HEK293 (cell line): Measurements from ENCODE around the gene C4orf51.

Experiments used
- CTCF ChIA-PET: fragments of 350-600 bp; formaldehyde crosslinking; extraction: SDS; loops from one replicate; lab custom pipeline; 2021; ENCODE audit warnings: antibody characterized with exemption; lab: Yijun Ruan, JAX
- POLR2A ChIA-PET: fragments of 300-600 bp; formaldehyde crosslinking; extraction: SDS; loops from one replicate; lab custom pipeline; 2020; ENCODE audit warnings: antibody characterized with exemption, inconsistent platforms; lab: Yijun Ruan, JAX
- H3K27ac ChIP-seq: fragments of 200-500 bp; sonication (Bioruptor generic); 2 replicates; pipeline ENCODE4 v1.5.1; 2014; ENCODE audit warnings: low read depth, low read length, control low read depth, inconsistent platforms; ENCODE audit errors: extremely low read depth
- H3K36me3 ChIP-seq, 2 experiments: fragments of 200-500 bp in 1 of 2; sonication (Bioruptor generic) in 1 of 2; 1 replicate in 1 of 2; 2 replicates in 1 of 2; pipeline ENCODE4 v1.5.1; 2014 to 2017; ENCODE audit warnings: inconsistent platforms in 2 of 2, low read length in 2 of 2; ENCODE audit not compliant: control insufficient read depth in 2 of 2, insufficient read depth in 1 of 2
- H3K4me1 ChIP-seq: fragments of 200-500 bp; sonication (Bioruptor generic); 2 replicates; pipeline ENCODE4 v1.5.1; 2014; ENCODE audit warnings: mild to moderate bottlenecking, low read length, inconsistent platforms; ENCODE audit not compliant: control insufficient read depth, insufficient read depth
- H3K4me3 ChIP-seq: 2 replicates; pipeline ENCODE4 v1.5.1; 2011; ENCODE audit warnings: low read depth, mild to moderate bottlenecking, control low read depth, low read length, moderate library complexity
- H3K9me3 ChIP-seq: fragments of 200-500 bp; sonication (Bioruptor generic); 2 replicates; pipeline ENCODE4 v1.5.1; 2014; ENCODE audit warnings: low read depth, low read length, inconsistent platforms; ENCODE audit not compliant: control insufficient read depth, insufficient read depth
- GFI1B ChIP-seq: fragments of 450-650 bp; formaldehyde crosslinking; IDR thresholded peaks from 2 replicates; pipeline ENCODE4 v1.5.1; 2016; ENCODE audit warnings: missing biosample characterization, missing genetic modification characterization
- GLIS2 ChIP-seq: fragments of 450-650 bp; formaldehyde crosslinking; IDR thresholded peaks from 2 replicates; pipeline ENCODE4 v1.5.1; 2016; ENCODE audit warnings: missing biosample characterization, missing genetic modification characterization
- HOXD13 ChIP-seq: sonication (generic); formaldehyde crosslinking; IDR thresholded peaks from 2 replicates; pipeline ENCODE4 v1.8.0; 2022; ENCODE audit warnings: missing genetic modification reagents, borderline replicate concordance
- IKZF3 ChIP-seq: fragments of 450-650 bp; IDR thresholded peaks from 2 replicates; pipeline ENCODE4 v1.5.0; 2018; ENCODE audit warnings: missing biosample characterization, mild to moderate bottlenecking, missing genetic modification characterization, moderate library complexity
- MEIS1 ChIP-seq: sonication (generic); formaldehyde crosslinking; IDR thresholded peaks from 2 replicates; pipeline ENCODE4 v1.8.1; 2022; ENCODE audit warnings: missing genetic modification reagents, mild to moderate bottlenecking, borderline replicate concordance
- MZF1 ChIP-seq: fragments of 450-650 bp; formaldehyde crosslinking; IDR thresholded peaks from 2 replicates; pipeline ENCODE4 v1.5.1; 2017; ENCODE audit warnings: missing biosample characterization, missing genetic modification characterization, borderline replicate concordance
- SETDB1 ChIP-seq: IDR thresholded peaks from one replicate; pipeline ENCODE4 v1.6.1; 2017; ENCODE audit warnings: mild to moderate bottlenecking, low read length, moderate library complexity, mixed read lengths; ENCODE audit not compliant: insufficient read length
- SP3 ChIP-seq: fragments of 450-650 bp; formaldehyde crosslinking; IDR thresholded peaks from 2 replicates; pipeline ENCODE4 v1.5.1; 2016; ENCODE audit warnings: missing biosample characterization, missing genetic modification characterization
- TRIM28 ChIP-seq: IDR thresholded peaks from 2 replicates; pipeline ENCODE4 v1.6.1; 2011; ENCODE audit warnings: low read length, control low read depth, borderline replicate concordance
- ZBTB7A ChIP-seq: fragments of 450-650 bp; formaldehyde crosslinking; IDR thresholded peaks from 2 replicates; pipeline ENCODE4 v1.5.1; 2016; ENCODE audit warnings: low read depth, missing biosample characterization, missing genetic modification characterization
- ZBTB8A ChIP-seq: fragments of 450-650 bp; formaldehyde crosslinking; IDR thresholded peaks from 2 replicates; pipeline ENCODE4 v1.5.1; 2016; ENCODE audit warnings: missing biosample characterization, missing genetic modification characterization
- ZEB2 ChIP-seq: fragments of 450-650 bp; formaldehyde crosslinking; IDR thresholded peaks from 2 replicates; pipeline ENCODE4 v1.5.1; 2016; ENCODE audit warnings: missing biosample characterization, missing genetic modification characterization
- ZFP3 ChIP-seq: fragments of 450-650 bp; formaldehyde crosslinking; IDR thresholded peaks from 2 replicates; pipeline ENCODE4 v1.5.1; 2016; ENCODE audit warnings: low read depth, missing biosample characterization, missing genetic modification characterization
- ZNF2 ChIP-seq: fragments of 450-650 bp; formaldehyde crosslinking; IDR thresholded peaks from 2 replicates; pipeline ENCODE4 v1.5.1; 2016; ENCODE audit warnings: missing biosample characterization, missing genetic modification characterization
- ZNF211 ChIP-seq: fragments of 450-650 bp; formaldehyde crosslinking; IDR thresholded peaks from 2 replicates; pipeline ENCODE4 v1.5.1; 2016; ENCODE audit warnings: low read depth, missing biosample characterization, missing genetic modification characterization
- ZNF302 ChIP-seq: fragments of 450-650 bp; formaldehyde crosslinking; IDR thresholded peaks from 2 replicates; pipeline ENCODE4 v1.5.1; 2016; ENCODE audit warnings: missing biosample characterization, missing genetic modification characterization, low read depth
- ZNF311 ChIP-seq: fragments of 450-650 bp; formaldehyde crosslinking; IDR thresholded peaks from 2 replicates; pipeline ENCODE4 v1.5.1; 2017; ENCODE audit warnings: missing biosample characterization, missing genetic modification characterization, borderline replicate concordance
- ZNF48 ChIP-seq: fragments of 450-650 bp; formaldehyde crosslinking; IDR thresholded peaks from 2 replicates; pipeline ENCODE4 v1.5.1; 2016; ENCODE audit warnings: missing biosample characterization, missing genetic modification characterization
- ZNF624 ChIP-seq: fragments of 450-650 bp; formaldehyde crosslinking; IDR thresholded peaks from 2 replicates; pipeline ENCODE4 v1.5.1; 2017; ENCODE audit warnings: missing biosample characterization, missing genetic modification characterization
- ZNF670 ChIP-seq: fragments of 450-650 bp; formaldehyde crosslinking; IDR thresholded peaks from 2 replicates; pipeline ENCODE4 v1.5.1; 2016; ENCODE audit warnings: missing biosample characterization, missing genetic modification characterization, low read depth
- ZNF768 ChIP-seq: fragments of 450-650 bp; formaldehyde crosslinking; IDR thresholded peaks from 2 replicates; pipeline ENCODE4 v1.5.1; 2018; ENCODE audit warnings: missing biosample characterization, mild to moderate bottlenecking, missing genetic modification characterization
- ZNF792 ChIP-seq: fragments of 450-650 bp; formaldehyde crosslinking; IDR thresholded peaks from 2 replicates; pipeline ENCODE4 v1.5.1; 2016; ENCODE audit warnings: missing biosample characterization, missing genetic modification characterization
- ZNF830 ChIP-seq: fragments of 450-650 bp; IDR thresholded peaks from 2 replicates; pipeline ENCODE4 v1.5.0; 2018; ENCODE audit warnings: missing biosample characterization, missing genetic modification characterization, low read depth, mild to moderate bottlenecking, moderate library complexity
- TF ChIP-seq, protein P1 (sequence below): fragments of 450-650 bp; formaldehyde crosslinking; IDR thresholded peaks from 2 replicates; pipeline ENCODE4 v1.5.1; 2016; ENCODE audit warnings: missing biosample characterization, missing genetic modification characterization
- TF ChIP-seq, protein P2 (sequence below): fragments of 450-650 bp; formaldehyde crosslinking; IDR thresholded peaks from 2 replicates; pipeline ENCODE4 v1.5.1; 2016; ENCODE audit warnings: missing biosample characterization, missing genetic modification characterization
- TF ChIP-seq, protein P3 (sequence below): sonication (generic); formaldehyde crosslinking; IDR thresholded peaks from 2 replicates; pipeline ENCODE4 v1.8.1; 2022; ENCODE audit warnings: mild to moderate bottlenecking, moderate library complexity, missing genetic modification reagents
- TF ChIP-seq, protein P4 (sequence below): fragments of 450-650 bp; formaldehyde crosslinking; IDR thresholded peaks from 2 replicates; pipeline ENCODE4 v1.5.1; 2016; ENCODE audit warnings: missing biosample characterization, missing genetic modification characterization

C4orf51 gene

DNA sequence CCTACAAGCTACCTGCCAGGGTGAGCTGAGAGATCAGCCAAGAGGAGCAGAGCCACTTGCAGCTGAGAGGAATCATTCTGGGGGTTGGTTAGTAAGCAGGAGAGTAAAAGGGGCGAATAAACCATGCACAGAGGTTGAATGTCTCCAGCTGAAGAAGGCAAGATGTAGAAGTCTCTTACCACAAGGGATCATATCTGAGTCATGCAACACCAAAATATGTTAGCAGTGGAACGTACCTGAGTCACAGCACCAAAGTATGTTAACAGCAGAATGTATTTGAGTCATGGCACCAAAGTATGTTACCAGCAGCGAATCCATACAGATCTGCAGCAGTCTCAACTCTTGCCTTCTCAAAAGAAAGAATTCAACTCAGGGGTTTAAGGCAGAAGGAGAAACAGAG, 29.9 kb downstream of the C4orf51 start:
- TF ChIP-seq ZEB2 (tag by site-specific recombination) (no peak), ZFP3 (tag by site-specific recombination) (no peak), MZF1 (no peak), ZNF48 (tag by site-specific recombination) (no peak), IKZF3 (tag by site-specific recombination) (no peak), TRIM28 (no peak), ZNF211 (tag by site-specific recombination) (no peak)
- no peak overlapping the region for H3K4me3 ChIP-seq
- H3K27ac ChIP-seq, result no peak overlapping the region
- H3K4me1 ChIP-seq, result no peaks in the 10 kb centered on the region
- no peaks in the 10 kb centered on the region for H3K36me3 ChIP-seq
- ChIA-PET CTCF (interaction anchor here (0.6 to 0.7 kb wide), 2 partner anchors 10 to 382 kb away, joined by 3 read pairs; no protein-coding TSS in a partner anchor), POLR2A (no interaction called here)
- H3K9me3 ChIP-seq, result no peaks in the 10 kb centered on the region

DNA sequence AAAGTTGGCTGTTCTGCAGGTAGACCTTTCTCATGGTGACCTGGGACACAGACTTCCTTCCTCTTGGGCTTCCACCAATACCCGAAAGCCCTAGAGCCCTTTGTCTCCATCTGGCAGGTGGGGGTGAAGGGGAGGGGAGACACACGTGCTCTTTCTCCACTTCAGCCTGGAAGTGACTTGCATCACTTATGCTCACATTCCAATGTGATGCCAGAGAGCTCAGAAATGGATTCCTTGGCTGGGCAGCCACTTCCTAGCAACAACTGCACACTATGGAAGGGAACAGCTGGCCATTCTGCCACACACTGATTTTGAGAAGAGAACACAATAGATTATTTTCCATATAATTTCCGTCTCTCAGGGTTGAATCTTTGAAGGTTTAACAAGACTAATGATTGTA, 36.3 kb downstream of the C4orf51 start:
- POLR2A ChIA-PET, result no interaction called here
- CTCF ChIA-PET, result no interaction called here
- no peak for TF ChIP-seq SETDB1
- no peak for TF ChIP-seq ZBTB7A (tag by site-specific recombination)
- no peak for TF ChIP-seq ZNF302
- TF ChIP-seq, protein P1, sequence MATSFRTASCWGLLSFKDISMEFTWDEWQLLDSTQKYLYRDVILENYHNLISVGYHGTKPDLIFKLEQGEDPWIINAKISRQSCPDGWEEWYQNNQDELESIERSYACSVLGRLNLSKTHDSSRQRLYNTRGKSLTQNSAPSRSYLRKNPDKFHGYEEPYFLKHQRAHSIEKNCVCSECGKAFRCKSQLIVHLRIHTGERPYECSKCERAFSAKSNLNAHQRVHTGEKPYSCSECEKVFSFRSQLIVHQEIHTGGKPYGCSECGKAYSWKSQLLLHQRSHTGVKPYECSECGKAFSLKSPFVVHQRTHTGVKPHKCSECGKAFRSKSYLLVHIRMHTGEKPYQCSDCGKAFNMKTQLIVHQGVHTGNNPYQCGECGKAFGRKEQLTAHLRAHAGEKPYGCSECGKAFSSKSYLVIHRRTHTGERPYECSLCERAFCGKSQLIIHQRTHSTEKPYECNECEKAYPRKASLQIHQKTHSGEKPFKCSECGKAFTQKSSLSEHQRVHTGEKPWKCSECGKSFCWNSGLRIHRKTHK (tag by site-specific recombination), result no peak
- TF ChIP-seq ZNF624 (tag by site-specific recombination), result no peak
- no peak for TF ChIP-seq ZNF768 (tag by site-specific recombination)
- no peak for TF ChIP-seq GLIS2
- no peak for TF ChIP-seq ZNF830 (tag by site-specific recombination)
- TF ChIP-seq, all 188 proteins: peak for 0

DNA sequence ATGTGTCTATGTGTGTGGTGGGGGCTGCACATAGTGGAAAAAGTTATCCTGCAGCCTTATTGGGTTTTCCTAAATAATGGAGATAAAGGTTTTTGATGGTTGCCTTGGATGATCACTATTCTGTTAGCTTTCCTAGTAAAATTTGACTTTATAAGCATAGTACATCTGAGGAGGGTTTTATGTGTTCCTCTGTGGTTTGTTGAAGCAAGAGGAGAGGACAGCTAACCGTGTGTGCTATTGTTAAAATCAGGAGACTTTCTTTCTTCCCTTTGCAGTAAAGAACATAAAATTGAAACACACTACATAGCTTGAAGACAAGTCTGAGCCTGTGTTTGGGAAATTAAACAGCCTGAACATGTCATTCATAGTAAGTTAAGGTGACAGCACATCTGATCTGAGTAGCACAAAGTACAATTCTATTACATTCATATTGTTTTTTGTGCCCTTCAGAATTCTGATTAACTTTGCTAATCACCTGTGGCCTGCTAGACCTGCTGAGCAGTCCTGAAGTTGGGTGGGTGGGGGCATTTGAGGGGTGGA, 36.8 kb downstream of the C4orf51 start:
- Histone ChIP-seq H3K9me3 (no peaks in the 10 kb centered on the region), H3K36me3 (no peaks in the 10 kb centered on the region), H3K4me3 (no peak overlapping the region), H3K4me1 (no peaks in the 10 kb centered on the region), H3K27ac (no peak overlapping the region)
- ChIA-PET POLR2A (no interaction called here), CTCF (no interaction called here)
- TF ChIP-seq, protein P2, sequence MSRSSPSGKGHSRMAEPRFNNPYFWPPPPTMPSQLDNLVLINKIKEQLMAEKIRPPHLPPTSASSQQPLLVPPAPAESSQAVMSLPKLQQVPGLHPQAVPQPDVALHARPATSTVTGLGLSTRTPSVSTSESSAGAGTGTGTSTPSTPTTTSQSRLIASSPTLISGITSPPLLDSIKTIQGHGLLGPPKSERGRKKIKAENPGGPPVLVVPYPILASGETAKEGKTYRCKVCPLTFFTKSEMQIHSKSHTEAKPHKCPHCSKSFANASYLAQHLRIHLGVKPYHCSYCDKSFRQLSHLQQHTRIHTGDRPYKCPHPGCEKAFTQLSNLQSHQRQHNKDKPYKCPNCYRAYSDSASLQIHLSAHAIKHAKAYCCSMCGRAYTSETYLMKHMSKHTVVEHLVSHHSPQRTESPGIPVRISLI (tag by site-specific recombination), result no peak
- no peak for TF ChIP-seq ZNF2
- TF ChIP-seq, protein P3, sequence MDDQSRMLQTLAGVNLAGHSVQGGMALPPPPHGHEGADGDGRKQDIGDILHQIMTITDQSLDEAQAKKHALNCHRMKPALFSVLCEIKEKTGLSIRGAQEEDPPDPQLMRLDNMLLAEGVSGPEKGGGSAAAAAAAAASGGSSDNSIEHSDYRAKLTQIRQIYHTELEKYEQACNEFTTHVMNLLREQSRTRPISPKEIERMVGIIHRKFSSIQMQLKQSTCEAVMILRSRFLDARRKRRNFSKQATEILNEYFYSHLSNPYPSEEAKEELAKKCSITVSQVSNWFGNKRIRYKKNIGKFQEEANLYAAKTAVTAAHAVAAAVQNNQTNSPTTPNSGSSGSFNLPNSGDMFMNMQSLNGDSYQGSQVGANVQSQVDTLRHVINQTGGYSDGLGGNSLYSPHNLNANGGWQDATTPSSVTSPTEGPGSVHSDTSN (CRISPR knock-in tag), result no peak
- TF ChIP-seq ZNF670 (tag by site-specific recombination), result no peak
- TF ChIP-seq, protein P4, sequence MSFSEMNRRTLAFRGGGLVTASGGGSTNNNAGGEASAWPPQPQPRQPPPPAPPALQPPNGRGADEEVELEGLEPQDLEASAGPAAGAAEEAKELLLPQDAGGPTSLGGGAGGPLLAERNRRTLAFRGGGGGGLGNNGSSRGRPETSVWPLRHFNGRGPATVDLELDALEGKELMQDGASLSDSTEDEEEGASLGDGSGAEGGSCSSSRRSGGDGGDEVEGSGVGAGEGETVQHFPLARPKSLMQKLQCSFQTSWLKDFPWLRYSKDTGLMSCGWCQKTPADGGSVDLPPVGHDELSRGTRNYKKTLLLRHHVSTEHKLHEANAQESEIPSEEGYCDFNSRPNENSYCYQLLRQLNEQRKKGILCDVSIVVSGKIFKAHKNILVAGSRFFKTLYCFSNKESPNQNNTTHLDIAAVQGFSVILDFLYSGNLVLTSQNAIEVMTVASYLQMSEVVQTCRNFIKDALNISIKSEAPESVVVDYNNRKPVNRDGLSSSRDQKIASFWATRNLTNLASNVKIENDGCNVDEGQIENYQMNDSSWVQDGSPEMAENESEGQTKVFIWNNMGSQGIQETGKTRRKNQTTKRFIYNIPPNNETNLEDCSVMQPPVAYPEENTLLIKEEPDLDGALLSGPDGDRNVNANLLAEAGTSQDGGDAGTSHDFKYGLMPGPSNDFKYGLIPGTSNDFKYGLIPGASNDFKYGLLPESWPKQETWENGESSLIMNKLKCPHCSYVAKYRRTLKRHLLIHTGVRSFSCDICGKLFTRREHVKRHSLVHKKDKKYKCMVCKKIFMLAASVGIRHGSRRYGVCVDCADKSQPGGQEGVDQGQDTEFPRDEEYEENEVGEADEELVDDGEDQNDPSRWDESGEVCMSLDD (tag by site-specific recombination), result no peak
- TF ChIP-seq MEIS1 (CRISPR knock-in tag), result no peak
- TF ChIP-seq SP3 (tag by site-specific recombination), result no peak
- no peak for TF ChIP-seq ZNF624 (tag by site-specific recombination)
- TF ChIP-seq GFI1B (tag by site-specific recombination), result no peak
- TF ChIP-seq TRIM28, result no peak
- TF ChIP-seq IKZF3 (tag by site-specific recombination), result no peak
- no peak for TF ChIP-seq ZNF792
- TF ChIP-seq ZBTB8A (tag by site-specific recombination), result no peak
- no peak for TF ChIP-seq ZNF311
- no peak for TF ChIP-seq HOXD13 (CRISPR knock-in tag)

More for the DNA sequence above, 36.3 kb downstream of the C4orf51 start:
- Histone ChIP-seq H3K27ac (no peak overlapping the region), H3K4me3 (no peak overlapping the region), H3K4me1 (no peaks in the 10 kb centered on the region), H3K9me3 (no peaks in the 10 kb centered on the region), H3K36me3 (no peaks in the 10 kb centered on the region)
